A673 (cell line): ENCODE results near the gene SEMA6C. TPM values are rescaled to one million over a fixed set of nuclear protein-coding genes. Genes with fewer than 3 reads are reported as not detected.
"Not testable (repeated sequence)": the region's sequence is repeated elsewhere in the genome, so short reads cannot be mapped to it uniquely, and the experiment has no call there.

ENCODE experiments used
- BruUV-seq: library from RNA; stranded (reverse); fragments of 400-500 nt; replicated peaks from 2 replicates; lab custom pipeline; 2021; lab: Mats Ljungman, UMichigan
- CTCF ChIA-PET: fragments of 300-600 bp; sonication (Branson Sonifier 250); formaldehyde crosslinking; loops from one replicate; lab custom pipeline; 2022; ENCODE audit warnings: antibody characterized with exemption; lab: Charles Lee
- POLR2A ChIA-PET: fragments of 300-600 bp; sonication (Branson Sonifier 250); formaldehyde crosslinking; loops from one replicate; lab custom pipeline; 2022; ENCODE audit warnings: antibody characterized with exemption; ENCODE audit not compliant: low non-redundant PET; lab: Charles Lee
- DNase-seq: peaks from one replicate; pipeline ENCODE4 v3.0.0-alpha.2; 2015; ENCODE audit warnings: low spot score
- H3K27ac ChIP-seq: fragments of 200-600 bp; sonication (generic); 2 replicates; pipeline ENCODE4 v1.5.1; 2016; ENCODE audit warnings: mixed run types, low read depth, mild to moderate bottlenecking, mixed read lengths, antibody characterized with exemption, low read length; ENCODE audit not compliant: poor library complexity, severe bottlenecking
- H3K27me3 ChIP-seq: fragments of 200-600 bp; sonication (generic); replicated peaks from 2 replicates; pipeline ENCODE4 v1.6.1; 2017; ENCODE audit warnings: mixed run types, low read depth, mild to moderate bottlenecking, mixed read lengths, antibody characterized with exemption, low read length; ENCODE audit not compliant: insufficient read depth, poor library complexity
- H3K36me3 ChIP-seq: fragments of 200-600 bp; sonication (generic); 2 replicates; pipeline ENCODE4 v1.6.1; 2016; ENCODE audit warnings: mixed run types, mild to moderate bottlenecking, mixed read lengths, antibody characterized with exemption, low read length; ENCODE audit not compliant: insufficient read depth, poor library complexity, severe bottlenecking
- H3K4me1 ChIP-seq: fragments of 200-600 bp; sonication (generic); 2 replicates; pipeline ENCODE4 v1.6.1; 2017; ENCODE audit warnings: mixed run types, mild to moderate bottlenecking, mixed read lengths, antibody characterized with exemption, low read length; ENCODE audit not compliant: insufficient read depth, poor library complexity, severe bottlenecking
- H3K4me3 ChIP-seq: fragments of 200-600 bp; sonication (generic); 2 replicates; pipeline ENCODE4 v1.5.1; 2016; ENCODE audit warnings: low read depth, mixed run types, mild to moderate bottlenecking, mixed read lengths, low read length; ENCODE audit not compliant: poor library complexity, severe bottlenecking
- H3K9me3 ChIP-seq: fragments of 200-600 bp; sonication (generic); 2 replicates; pipeline ENCODE4 v1.6.1; 2016; ENCODE audit warnings: mixed run types, low read depth, mild to moderate bottlenecking, mixed read lengths, antibody characterized with exemption, low read length; ENCODE audit not compliant: poor library complexity, severe bottlenecking
- CTCF ChIP-seq: fragments of 300-800, 200-600 bp; sonication (generic); conservative IDR thresholded peaks from 2 replicates; pipeline ENCODE4 v1.5.1; 2017; ENCODE audit warnings: low read depth, mild to moderate bottlenecking, antibody characterized with exemption, low read length, moderate library complexity, mixed read lengths
- EZH2 ChIP-seq: fragments of 200-600 bp; sonication (generic); IDR thresholded peaks from 2 replicates; pipeline ENCODE4 v1.6.1; 2017; ENCODE audit warnings: borderline replicate concordance, low read depth, mild to moderate bottlenecking, mixed read lengths, antibody characterized with exemption, low read length; ENCODE audit not compliant: poor library complexity, severe bottlenecking
- intact Hi-C: fragments of 100-400 bp; cut with micrococcal nuclease; formaldehyde crosslinking; loops from one replicate; pipeline ENCODE4 v1.10.0; 2022; ENCODE audit not compliant: unreplicated experiment
- total RNA-seq: library from RNA; stranded (reverse); gene quantifications from 2 replicates; pipeline ENCODE4 v1.2.3, GENCODE V29; 2021

The SEMA6C gene
- total RNA-seq, 1 experiment from 2014 or later = 4.7 TPM

GRCh38 chr1:151106894-151107293 lies 39.5 kb downstream of the SEMA6C start:
- BruUV-seq = no TSS peak
- no peaks in the 10 kb centered on the region for H3K9me3 ChIP-seq
- H3K27me3 ChIP-seq = no peaks in the 10 kb centered on the region
- DNase-seq = no peak
- POLR2A ChIA-PET = no interaction called here
- intact Hi-C loops = no loop called here
- TF ChIP-seq CTCF (no peak), EZH2 (no peak)
- H3K4me3 ChIP-seq = no peak overlapping the region
- CTCF ChIA-PET = no interaction called here
- H3K36me3 ChIP-seq = no peaks in the 10 kb centered on the region
- no peaks in the 10 kb centered on the region for H3K4me1 ChIP-seq
- no peak overlapping the region for H3K27ac ChIP-seq

DNA sequence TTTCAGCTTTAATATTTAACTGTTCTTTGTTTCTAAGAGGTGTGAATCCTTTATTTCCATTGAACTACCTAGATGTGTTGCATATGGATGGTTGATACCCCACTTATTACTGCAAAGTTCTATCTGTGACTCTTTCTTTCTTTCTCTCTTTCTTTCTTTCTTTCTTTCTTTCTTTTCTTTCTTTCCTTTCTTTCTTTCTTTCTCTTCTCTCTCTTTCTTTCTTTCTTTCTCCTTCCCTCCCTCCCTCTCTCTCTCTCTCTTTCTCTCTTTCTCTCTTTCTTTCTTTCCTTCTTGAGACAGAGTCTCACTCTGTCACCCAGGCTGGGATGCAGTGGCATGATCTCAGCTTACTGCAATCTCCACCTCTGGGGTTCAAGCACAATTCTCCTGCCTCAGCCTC lies 41.8 kb downstream of the SEMA6C start:
- Histone ChIP-seq H3K4me1 (no peaks in the 10 kb centered on the region), H3K27me3 (no peaks in the 10 kb centered on the region), H3K27ac (no peak overlapping the region), H3K36me3 (no peaks in the 10 kb centered on the region), H3K9me3 (no peaks in the 10 kb centered on the region), H3K4me3 (no peak overlapping the region)
- BruUV-seq = no TSS peak
- TF ChIP-seq EZH2 (no peak), CTCF (no peak)
- ChIA-PET POLR2A (no interaction called here), CTCF (interaction anchor here (0.5 kb wide), 1 partner anchor 78 kb away, joined by 12 read pairs; no protein-coding TSS in a partner anchor)
- intact Hi-C loops = no loop called here
- DNase-seq = no peak

DNA sequence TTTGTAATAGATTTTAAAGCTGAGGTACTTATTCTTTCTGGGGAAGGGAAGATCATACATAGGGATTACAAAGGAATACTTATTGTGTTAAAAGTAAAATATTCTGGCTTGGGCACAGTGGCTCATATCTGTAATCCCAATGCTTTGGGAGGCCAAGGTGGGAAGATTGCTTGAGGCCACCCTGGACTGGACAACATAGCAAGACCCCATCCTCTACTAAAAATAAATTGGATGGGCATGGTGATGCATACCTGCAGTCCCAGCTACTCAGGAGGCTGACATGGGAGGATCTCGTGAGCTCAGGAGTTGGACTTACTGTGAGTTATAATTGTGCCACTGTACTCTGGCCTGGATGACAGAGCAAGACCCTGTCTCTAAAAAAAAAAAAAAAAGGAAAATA lies 48.3 kb downstream of the SEMA6C start:
- H3K27me3 ChIP-seq = no peaks in the 10 kb centered on the region
- DNase-seq = no peak
- BruUV-seq = no TSS peak
- H3K36me3 ChIP-seq = no peaks in the 10 kb centered on the region
- POLR2A ChIA-PET = no interaction called here
- no peaks in the 10 kb centered on the region for H3K9me3 ChIP-seq
- CTCF ChIA-PET = interaction anchor here (0.6 kb wide), 1 partner anchor 15 kb away, joined by 3 read pairs; no protein-coding TSS in a partner anchor
- no peak overlapping the region for H3K4me3 ChIP-seq
- H3K4me1 ChIP-seq = no peaks in the 10 kb centered on the region
- no peak overlapping the region for H3K27ac ChIP-seq
- intact Hi-C loops = loop anchor here (2.0 to 10.0 kb wide), 4 partner anchors 34 to 244 kb away; partner anchors contain the start of genes PSMD4 and TNFAIP8L2
- TF ChIP-seq CTCF (no peak), EZH2 (no peak)

DNA sequence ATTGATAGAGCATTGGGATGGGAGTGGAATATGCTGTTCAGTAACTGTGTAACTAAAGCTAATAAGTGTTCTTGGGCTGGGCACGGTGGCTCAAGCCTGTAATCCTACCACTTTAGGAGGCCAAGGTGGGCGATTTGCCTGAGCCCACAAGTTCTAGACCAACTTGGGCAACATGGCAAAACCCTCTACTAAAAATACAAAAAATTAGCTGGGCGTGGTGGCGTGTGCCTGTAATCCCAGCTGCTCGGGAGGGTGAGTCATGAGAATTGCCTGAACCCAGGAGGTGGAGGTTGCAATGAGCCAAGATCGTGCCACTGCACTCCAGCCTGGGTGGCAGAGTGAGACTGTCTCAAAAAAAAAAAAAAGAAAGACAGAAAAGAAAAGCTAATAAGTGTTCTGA lies 49.0 kb downstream of the SEMA6C start:
- intact Hi-C loops = loop anchor here (5.0 to 10.0 kb wide), 3 partner anchors 35 to 245 kb away; partner anchors contain the start of gene PSMD4
- POLR2A ChIA-PET, DNase-seq: not testable (repeated sequence)

More for the DNA sequence above, 49.0 kb downstream of the SEMA6C start:
- H3K27me3 ChIP-seq, CTCF ChIA-PET, H3K9me3 ChIP-seq, H3K27ac ChIP-seq, H3K36me3 ChIP-seq, H3K4me3 ChIP-seq, H3K4me1 ChIP-seq, BruUV-seq: not testable (repeated sequence)
